Measurements from ENCODE around the gene ATP10A.
"Not testable (repeated sequence)": the region's sequence is repeated elsewhere in the genome, so short reads cannot be mapped to it uniquely, and the experiment has no call there.

Gene ATP10A

DNA sequence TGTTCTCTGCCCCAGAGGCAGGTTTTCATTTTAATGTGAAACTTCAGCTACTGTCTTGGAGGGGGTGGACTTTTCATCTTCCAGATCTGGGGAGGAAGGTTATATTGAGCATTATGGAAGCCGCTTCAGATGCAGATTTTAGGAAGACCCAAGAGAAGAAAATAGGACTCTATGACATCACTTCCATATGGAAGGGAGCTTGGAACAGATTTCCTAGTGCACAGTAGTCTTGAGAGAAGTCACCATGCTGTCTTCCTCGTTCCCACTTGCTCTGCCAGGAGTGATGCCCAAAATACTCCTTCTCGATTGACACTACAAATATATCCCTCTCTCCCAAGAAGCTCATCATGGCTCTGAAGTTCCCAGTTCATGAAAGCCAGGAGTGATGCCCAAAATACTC lies 197.2 kb downstream of the ATP10A start:
- Mint-ChIP-seq H3K4me1 (no peaks in the 10 kb centered on the region), H3K27me3 (peaks cover 21% of the 10 kb centered on the region), H3K4me3 (no peak overlapping the region), H3K27ac (no peak overlapping the region), H3K36me3 (ENCODE audit: low read depth) (no peaks in the 10 kb centered on the region), H3K9me3 (no peaks in the 10 kb centered on the region)
- no peak for ATAC-seq
- DNase-seq: no peak

DNA sequence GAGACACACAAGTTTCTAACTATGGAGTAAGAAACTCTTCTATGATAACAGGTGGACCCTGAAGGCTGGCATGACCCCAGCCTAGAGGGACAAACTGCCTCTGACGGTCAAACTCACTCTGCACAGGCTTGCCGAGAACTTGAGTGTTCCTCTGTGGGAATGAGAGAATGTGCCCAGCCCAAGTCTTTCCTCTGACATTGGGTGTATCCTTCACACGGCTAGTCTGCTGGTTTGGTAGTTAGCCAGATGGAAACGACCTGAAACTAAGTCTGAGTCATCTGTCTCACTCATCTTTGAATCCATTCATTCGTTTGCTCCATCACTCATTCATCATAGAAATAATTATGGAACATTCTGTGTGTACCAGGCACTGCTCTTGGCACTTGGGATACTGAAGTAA lies 198.4 kb downstream of the ATP10A start:
- H3K9me3 Mint-ChIP-seq: no peaks in the 10 kb centered on the region
- DNase-seq (no peak), ATAC-seq (no peak)
- H3K36me3 Mint-ChIP-seq (ENCODE audit: low read depth): no peaks in the 10 kb centered on the region
- H3K27me3 Mint-ChIP-seq: peaks cover 21% of the 10 kb centered on the region
- no peak overlapping the region for H3K27ac Mint-ChIP-seq
- H3K4me3 Mint-ChIP-seq: no peak overlapping the region
- H3K4me1 Mint-ChIP-seq: no peaks in the 10 kb centered on the region

DNA sequence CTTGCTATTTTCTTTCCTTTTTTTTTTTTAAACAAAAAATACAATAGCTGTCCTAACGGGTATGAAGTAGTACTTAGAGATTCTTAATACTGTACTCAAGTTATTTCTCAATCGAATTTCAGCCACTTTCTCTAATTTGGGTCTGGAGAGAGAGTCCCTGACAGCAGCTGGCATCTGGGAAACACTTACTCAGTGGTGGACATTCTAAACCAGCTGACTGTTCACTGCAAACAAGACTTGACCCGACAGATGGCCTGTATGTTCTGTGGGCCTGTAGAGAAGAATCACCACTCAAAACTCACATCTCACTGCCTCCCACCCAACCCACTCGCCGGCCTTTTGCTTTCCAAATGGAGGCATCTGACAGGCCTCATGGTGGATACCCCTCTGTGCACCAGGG lies 199.6 kb downstream of the ATP10A start:
- DNase-seq: no peak
- peaks cover 20% of the 10 kb centered on the region for H3K27me3 Mint-ChIP-seq
- no peaks in the 10 kb centered on the region for H3K36me3 Mint-ChIP-seq (ENCODE audit: low read depth)
- no peaks in the 10 kb centered on the region for H3K4me1 Mint-ChIP-seq
- H3K4me3 Mint-ChIP-seq: no peak overlapping the region
- no peak for ATAC-seq
- no peak overlapping the region for H3K27ac Mint-ChIP-seq
- H3K9me3 Mint-ChIP-seq: no peaks in the 10 kb centered on the region

DNA sequence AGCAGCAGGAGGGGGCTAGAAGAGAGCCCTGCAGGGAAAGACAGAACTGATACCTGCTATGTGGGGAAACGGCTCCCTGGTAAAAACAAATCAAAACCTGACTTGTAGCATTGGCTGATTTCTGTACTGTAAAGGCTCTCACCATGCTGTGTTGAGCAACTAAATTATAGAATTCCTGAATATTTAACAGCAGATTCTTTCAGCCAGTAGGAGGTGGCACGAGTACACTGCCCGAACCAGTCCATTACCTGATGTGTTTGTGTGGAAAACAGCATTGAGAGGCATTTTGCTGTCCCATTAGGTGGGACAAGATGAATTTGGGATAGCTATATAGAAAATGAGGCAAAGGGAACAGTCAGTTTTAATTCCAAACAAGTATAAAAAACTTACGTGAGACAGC lies 201.2 kb downstream of the ATP10A start:
- Mint-ChIP-seq H3K9me3 (no peaks in the 10 kb centered on the region), H3K36me3 (ENCODE audit: low read depth) (no peaks in the 10 kb centered on the region), H3K4me1 (no peaks in the 10 kb centered on the region), H3K27ac (no peak overlapping the region), H3K4me3 (no peak overlapping the region), H3K27me3 (peaks cover 21% of the 10 kb centered on the region)
- DNase-seq (no peak), ATAC-seq (no peak)

DNA sequence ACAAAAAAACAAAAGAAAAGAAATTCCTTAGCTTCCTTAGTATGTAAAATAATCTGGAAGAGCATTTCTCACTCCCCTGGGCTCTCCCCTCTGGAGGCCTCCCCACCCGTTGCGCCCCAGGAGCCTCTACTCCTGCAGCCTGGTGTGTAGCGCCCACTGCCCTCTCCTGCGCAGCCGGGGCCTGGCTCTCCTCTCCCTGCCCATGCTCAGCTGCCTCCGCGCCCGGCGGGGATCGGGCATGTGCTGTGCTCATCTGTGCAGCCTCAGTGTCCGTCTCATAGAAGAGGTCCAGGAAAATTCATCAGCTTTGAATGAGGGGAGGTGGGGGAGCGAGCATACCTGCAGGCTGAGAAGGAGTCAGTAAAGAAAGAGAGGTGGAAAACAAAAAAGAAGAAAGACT lies 203.9 kb downstream of the ATP10A start:
- peaks cover 16% of the 10 kb centered on the region for H3K27me3 Mint-ChIP-seq
- H3K9me3 Mint-ChIP-seq: no peaks in the 10 kb centered on the region
- no peak overlapping the region for H3K4me3 Mint-ChIP-seq
- no peak for DNase-seq
- ATAC-seq: no peak
- no peaks in the 10 kb centered on the region for H3K4me1 Mint-ChIP-seq
- H3K36me3 Mint-ChIP-seq (ENCODE audit: low read depth): no peaks in the 10 kb centered on the region
- no peak overlapping the region for H3K27ac Mint-ChIP-seq

DNA sequence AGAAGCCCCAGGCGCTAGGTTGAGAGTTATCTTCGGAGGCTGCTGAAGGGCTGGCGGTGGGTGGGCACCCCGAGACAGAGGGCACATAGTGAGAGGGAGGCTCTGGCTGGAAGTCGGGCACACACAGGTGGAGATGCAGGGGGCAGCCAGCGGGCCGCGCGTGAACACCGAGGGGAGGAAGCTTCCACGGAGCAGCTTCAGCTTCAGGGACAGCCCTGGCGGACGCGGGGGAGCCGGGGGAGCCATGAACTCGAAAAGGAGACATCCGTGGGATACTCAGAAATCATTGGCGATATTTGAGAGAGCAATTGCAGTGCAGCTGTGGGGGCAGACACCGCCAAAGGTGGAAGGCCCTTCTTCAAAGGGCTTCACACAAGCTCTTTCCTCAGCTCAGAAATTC lies 204.6 kb downstream of the ATP10A start:
- no peak for DNase-seq
- Mint-ChIP-seq H3K27ac (no peak overlapping the region), H3K9me3 (no peaks in the 10 kb centered on the region), H3K4me1 (no peaks in the 10 kb centered on the region), H3K4me3 (no peak overlapping the region), H3K36me3 (ENCODE audit: low read depth) (no peaks in the 10 kb centered on the region), H3K27me3 (peaks cover 16% of the 10 kb centered on the region)
- no peak for ATAC-seq

DNA sequence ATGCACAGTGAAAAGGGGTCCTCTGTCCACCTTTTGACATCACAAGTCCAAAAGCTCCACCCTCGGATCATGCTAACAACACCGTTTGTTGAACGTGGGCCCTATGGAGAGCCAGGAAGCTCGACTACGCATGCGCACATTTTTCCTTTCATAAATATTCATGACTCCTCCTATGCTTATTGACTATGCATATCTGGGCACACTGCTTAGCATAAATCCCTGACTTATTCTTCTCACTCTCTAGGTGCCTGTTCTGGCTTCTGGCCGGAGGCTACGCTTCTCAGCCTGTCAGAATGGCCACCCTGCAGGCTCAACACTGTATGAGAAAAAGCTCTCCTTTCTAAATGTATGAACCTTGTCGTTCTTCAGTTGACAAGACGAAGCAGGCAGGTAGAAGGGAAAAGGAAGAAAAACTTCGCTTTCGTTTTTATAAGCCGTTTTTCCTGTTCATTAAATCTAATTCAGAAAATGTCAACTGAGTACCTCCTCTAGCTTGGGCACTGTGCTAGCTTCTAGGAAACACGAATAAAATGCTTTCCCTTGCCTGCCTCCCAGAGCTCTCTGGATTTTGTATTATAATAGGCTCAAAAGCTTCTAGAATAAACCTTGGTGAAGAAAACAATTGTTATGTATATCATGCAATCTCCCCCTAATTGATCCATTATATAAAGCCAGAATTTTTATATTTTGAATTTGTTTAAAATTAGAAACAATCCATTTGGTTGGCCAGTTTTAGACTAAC lies 207.7 kb downstream of the ATP10A start:
- Mint-ChIP-seq H3K9me3 (no peaks in the 10 kb centered on the region), H3K4me3 (no peak overlapping the region), H3K27me3 (peaks cover 11% of the 10 kb centered on the region), H3K36me3 (ENCODE audit: low read depth) (no peaks in the 10 kb centered on the region), H3K4me1 (no peaks in the 10 kb centered on the region), H3K27ac (no peak overlapping the region)
- no peak for DNase-seq
- ATAC-seq: no peak

DNA sequence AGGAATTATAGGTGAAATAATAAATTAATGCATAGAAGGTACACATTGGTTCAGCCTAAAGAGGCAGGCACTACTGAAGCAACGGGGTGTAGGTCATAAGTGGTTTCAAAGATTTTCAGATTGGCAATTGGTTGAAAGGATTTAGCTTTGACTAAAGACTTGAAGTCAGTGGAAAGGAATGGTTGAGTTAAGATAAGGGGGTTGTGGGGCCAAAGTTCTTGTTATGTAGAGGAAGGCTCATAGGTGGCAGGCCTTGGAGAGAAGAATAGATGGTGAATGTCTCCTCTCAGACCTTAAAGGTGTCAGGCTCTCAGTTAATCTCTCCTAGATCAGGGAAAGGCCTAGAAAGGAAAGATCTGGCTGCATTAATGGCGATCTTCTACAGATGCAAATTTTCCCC lies 209.8 kb downstream of the ATP10A start:
- H3K27ac Mint-ChIP-seq: no peak overlapping the region

DNA sequence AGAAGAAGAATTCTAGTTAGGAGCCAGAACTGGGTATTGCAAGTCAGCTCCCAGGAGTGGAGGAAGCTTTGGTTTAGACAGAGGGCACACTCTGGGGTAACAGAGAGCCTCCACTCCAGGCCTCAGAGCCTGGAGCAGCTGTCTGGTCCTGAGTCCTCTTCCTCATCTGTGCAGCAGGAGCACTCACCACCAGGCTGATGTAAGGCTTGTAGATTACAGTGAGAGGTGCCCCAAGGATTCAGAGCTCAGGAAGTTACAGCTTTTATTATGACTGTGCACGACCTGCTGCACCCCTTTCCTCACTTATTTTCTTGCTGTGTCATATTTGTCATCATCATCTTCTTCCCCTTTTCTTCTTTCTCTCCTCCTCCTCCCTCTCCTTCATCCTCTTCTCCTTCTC lies 210.4 kb downstream of the ATP10A start:
- no peak overlapping the region for H3K27ac Mint-ChIP-seq
- DNase-seq: no peak

More for the DNA sequence above, 209.8 kb downstream of the ATP10A start:
- DNase-seq: no peak
- Mint-ChIP-seq H3K27me3 (peaks cover 9% of the 10 kb centered on the region), H3K36me3 (ENCODE audit: low read depth) (no peaks in the 10 kb centered on the region), H3K4me3 (no peak overlapping the region), H3K4me1 (no peaks in the 10 kb centered on the region), H3K9me3 (no peaks in the 10 kb centered on the region)
- no peak for ATAC-seq

DNA sequence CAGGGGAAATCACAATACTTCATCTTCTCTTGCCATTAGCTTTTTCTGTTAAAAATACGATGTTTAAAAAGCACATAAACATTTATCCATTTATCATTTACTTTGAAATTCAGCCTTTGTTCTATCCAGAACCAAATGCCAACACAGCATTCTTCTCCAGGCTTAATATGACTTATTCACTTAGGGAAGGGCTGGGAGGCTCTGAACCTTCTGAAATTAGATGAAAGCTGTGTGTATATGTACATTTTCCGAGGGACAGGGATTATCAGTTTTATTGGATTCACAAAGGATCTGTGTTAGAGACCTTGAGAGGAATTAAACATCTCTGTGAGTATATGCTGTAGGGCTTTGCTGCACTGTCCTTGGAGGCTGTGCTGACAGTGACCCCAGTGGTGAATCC lies 213.7 kb downstream of the ATP10A start:
- Mint-ChIP-seq H3K27ac (no peak overlapping the region), H3K27me3 (peaks cover 6% of the 10 kb centered on the region)

More for the DNA sequence above, 210.4 kb downstream of the ATP10A start:
- ATAC-seq: no peak
- Mint-ChIP-seq H3K27me3 (peaks cover 4% of the 10 kb centered on the region), H3K4me1 (no peaks in the 10 kb centered on the region), H3K4me3 (no peak overlapping the region), H3K9me3 (no peaks in the 10 kb centered on the region), H3K36me3 (ENCODE audit: low read depth) (no peaks in the 10 kb centered on the region)

DNA sequence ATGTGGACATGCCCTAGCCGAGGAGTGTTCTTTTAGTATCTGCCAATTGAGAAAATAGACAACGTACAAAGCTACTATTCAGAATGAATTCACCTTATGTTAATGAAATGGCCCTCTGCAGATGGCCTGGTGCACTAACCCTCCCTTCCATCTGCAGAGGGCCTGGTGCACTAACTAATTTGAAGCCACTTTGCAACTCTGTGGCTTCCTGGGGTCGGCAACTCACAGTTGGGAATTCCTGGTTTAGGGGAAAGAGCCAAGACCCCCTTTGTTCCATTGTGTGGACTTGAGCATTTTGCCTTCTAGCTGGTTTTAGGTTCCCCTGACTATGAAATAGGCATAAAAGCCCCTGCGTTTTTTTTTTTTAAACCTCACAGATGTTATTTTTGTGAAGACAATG lies 220.0 kb downstream of the ATP10A start:
- no peaks in the 10 kb centered on the region for H3K36me3 Mint-ChIP-seq (ENCODE audit: low read depth)
- peaks cover 13% of the 10 kb centered on the region for H3K27me3 Mint-ChIP-seq
- DNase-seq (no peak), ATAC-seq (no peak)
- H3K4me3 Mint-ChIP-seq: no peak overlapping the region
- no peak overlapping the region for H3K27ac Mint-ChIP-seq
- H3K4me1 Mint-ChIP-seq: no peaks in the 10 kb centered on the region
- no peaks in the 10 kb centered on the region for H3K9me3 Mint-ChIP-seq

More for the DNA sequence above, 213.7 kb downstream of the ATP10A start:
- Mint-ChIP-seq H3K36me3 (ENCODE audit: low read depth) (no peaks in the 10 kb centered on the region), H3K4me3 (no peak overlapping the region), H3K9me3 (no peaks in the 10 kb centered on the region), H3K4me1 (no peaks in the 10 kb centered on the region)
- no peak for ATAC-seq
- DNase-seq: no peak

DNA sequence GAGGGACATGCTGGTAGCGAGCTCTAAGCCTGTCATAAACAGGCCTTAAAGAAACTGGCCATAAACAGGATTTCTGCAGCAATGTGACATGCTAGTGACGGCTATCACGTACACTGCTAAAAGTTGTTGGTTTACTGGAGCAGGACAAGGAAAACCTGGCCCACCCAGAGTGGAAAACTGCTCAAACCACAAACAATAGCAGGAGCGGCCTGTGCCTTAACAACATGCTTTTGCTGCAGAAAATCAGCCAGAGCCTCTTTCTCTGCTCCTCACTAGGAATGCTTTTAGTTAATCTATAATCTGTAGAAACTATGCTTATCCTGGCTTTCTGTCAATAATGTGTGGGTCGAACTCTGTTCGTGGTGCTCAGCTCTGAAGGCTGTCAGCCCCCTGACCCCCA lies 221.4 kb downstream of the ATP10A start:
- H3K27ac Mint-ChIP-seq: no peak overlapping the region
- H3K4me1 Mint-ChIP-seq: no peaks in the 10 kb centered on the region
- DNase-seq (no peak), ATAC-seq (no peak)
- H3K27me3 Mint-ChIP-seq: peaks cover 11% of the 10 kb centered on the region
- H3K36me3 Mint-ChIP-seq (ENCODE audit: low read depth): no peaks in the 10 kb centered on the region
- H3K4me3 Mint-ChIP-seq: no peak overlapping the region
- H3K9me3 Mint-ChIP-seq: no peaks in the 10 kb centered on the region

DNA sequence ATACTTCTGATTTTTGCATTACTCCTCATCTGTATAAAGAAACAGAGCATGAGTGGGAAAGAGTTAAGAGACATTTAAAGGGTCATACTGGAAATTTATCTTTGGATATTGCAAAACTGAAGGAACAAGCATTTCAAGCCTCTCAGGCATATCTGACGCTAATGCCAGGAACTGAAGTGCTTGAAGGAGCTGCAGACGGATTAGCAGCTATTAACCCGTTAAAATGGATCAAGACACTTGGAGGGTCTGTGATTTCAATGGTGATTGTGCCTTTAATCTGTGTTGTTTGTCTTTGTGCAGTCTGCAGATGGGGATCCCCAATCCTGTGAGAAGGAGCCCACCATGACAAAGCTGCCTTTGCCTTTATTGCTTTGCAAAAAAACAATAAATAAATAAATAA lies 221.8 kb downstream of the ATP10A start:
- no peaks in the 10 kb centered on the region for H3K9me3 Mint-ChIP-seq
- no peak overlapping the region for H3K27ac Mint-ChIP-seq
- H3K4me1 Mint-ChIP-seq: no peaks in the 10 kb centered on the region
- peaks cover 12% of the 10 kb centered on the region for H3K27me3 Mint-ChIP-seq
- no peaks in the 10 kb centered on the region for H3K36me3 Mint-ChIP-seq (ENCODE audit: low read depth)
- DNase-seq (no peak), ATAC-seq (no peak)
- H3K4me3 Mint-ChIP-seq: no peak overlapping the region

DNA sequence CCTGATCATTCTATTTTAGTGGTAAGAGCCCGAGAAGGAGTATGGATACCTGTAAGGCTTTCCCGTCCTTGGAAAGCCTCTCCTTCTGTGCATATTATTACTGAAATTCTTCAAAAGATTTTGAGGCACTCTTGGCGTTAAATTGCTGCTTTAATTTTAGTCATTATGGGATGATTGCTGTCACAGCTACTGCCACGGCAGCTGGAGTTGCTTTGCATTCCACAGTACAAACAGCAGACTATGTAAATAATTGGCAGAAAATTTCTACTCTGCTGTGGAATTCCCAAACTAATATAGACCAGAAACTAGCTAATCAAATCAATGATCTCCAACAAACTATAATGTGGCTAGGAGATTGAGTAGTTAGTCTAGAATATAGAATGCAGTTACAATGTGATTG lies 222.2 kb downstream of the ATP10A start:
- H3K4me1 Mint-ChIP-seq; H3K4me3 Mint-ChIP-seq; DNase-seq; ATAC-seq; H3K27ac Mint-ChIP-seq; H3K36me3 Mint-ChIP-seq (ENCODE audit: low read depth); H3K9me3 Mint-ChIP-seq: not testable (repeated sequence)
- peaks cover 12% of the 10 kb centered on the region for H3K27me3 Mint-ChIP-seq

DNA sequence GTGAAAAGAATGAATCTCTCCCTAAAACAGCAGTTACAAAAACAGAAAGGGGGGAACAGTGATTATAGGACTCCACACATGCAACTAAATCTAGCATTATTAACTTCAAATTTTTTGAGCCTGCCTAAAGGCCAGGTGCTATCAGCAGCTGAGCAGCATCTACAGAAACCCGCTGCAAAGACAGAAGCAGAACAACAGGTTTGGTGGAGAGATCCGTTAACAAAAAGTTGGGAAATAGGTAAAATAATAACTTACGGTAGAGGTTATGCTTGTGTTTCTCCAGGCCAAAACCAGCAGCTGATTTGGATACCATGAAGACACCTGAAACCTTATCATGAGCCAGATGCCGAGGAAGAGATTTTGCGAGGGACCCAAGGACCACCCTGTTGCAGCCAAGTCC lies 222.7 kb downstream of the ATP10A start:
- H3K27me3 Mint-ChIP-seq: peaks cover 12% of the 10 kb centered on the region
- H3K4me1 Mint-ChIP-seq: no peaks in the 10 kb centered on the region
- DNase-seq (no peak), ATAC-seq (no peak)
- no peaks in the 10 kb centered on the region for H3K36me3 Mint-ChIP-seq (ENCODE audit: low read depth)
- H3K9me3 Mint-ChIP-seq: no peaks in the 10 kb centered on the region
- no peak overlapping the region for H3K27ac Mint-ChIP-seq
- no peak overlapping the region for H3K4me3 Mint-ChIP-seq

DNA sequence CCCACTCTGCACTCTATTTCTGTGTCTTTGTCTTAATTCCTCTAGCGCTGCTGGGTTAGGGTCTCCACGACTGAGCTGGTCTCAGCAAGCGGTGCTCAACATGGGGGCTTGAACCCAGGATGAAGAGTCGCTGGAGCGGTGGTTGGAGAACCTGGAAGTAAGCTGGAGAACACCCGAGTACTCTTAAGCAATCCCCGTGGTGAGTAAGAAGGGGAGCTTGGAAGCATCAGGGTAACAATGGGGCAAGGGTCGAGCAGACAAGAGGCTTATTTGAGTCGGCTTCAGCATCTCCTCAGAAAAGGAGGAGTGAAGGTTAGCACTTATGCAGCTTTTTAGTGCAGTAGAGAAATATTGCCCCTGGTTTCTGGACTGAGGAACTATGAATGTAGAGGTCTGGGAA lies 226.6 kb downstream of the ATP10A start:
- not testable (repeated sequence) for DNase-seq; ATAC-seq; H3K27me3 Mint-ChIP-seq; H3K36me3 Mint-ChIP-seq (ENCODE audit: low read depth); H3K4me1 Mint-ChIP-seq; H3K27ac Mint-ChIP-seq; H3K4me3 Mint-ChIP-seq; H3K9me3 Mint-ChIP-seq
